HCT116 (cell line): ENCODE measurements around the gene FAM118B. TPM values are rescaled to one million over a fixed set of nuclear protein-coding genes. Genes with fewer than 3 reads are reported as not detected.

Source experiments
- ATAC-seq: fragments of 200-7000 bp; cut with Tn5 transposase; 2 replicates; pipeline ENCODE4 v1.9.1; 2020; ENCODE audit warnings: mild to moderate bottlenecking, moderate library complexity
- BruUV-seq: library from RNA; stranded (reverse); fragments of 400-500 nt; replicated peaks from 2 replicates; lab custom pipeline; 2021; lab: Mats Ljungman, UMichigan
- CTCF ChIA-PET: fragments of 300-600 bp; sonication (Branson Sonifier 250); formaldehyde crosslinking; loops from one replicate; lab custom pipeline; 2021; ENCODE audit warnings: antibody characterized with exemption; lab: Charles Lee
- POLR2A ChIA-PET: fragments of 300-600, 350-600 bp; sonication (Branson Sonifier 250); formaldehyde crosslinking; loops from one replicate; lab custom pipeline; 2021; ENCODE audit warnings: antibody characterized with exemption; lab: Charles Lee
- RAD21 ChIA-PET, 2 experiments: fragments of 300-600 bp; sonication (Branson Sonifier 250); formaldehyde crosslinking; loops; one replicate each; lab custom pipeline; 2023; ENCODE audit warnings: low total read pairs in 2 of 2; ENCODE audit not compliant: uncharacterized antibody in 2 of 2, unreplicated experiment in 2 of 2, low non-redundant PET in 1 of 2; lab: Charles Lee
- DNase-seq: peaks from one replicate; pipeline ENCODE4 v3.0.0-alpha.2; 2010; ENCODE audit warnings: low read depth, low spot score
- H2AFZ ChIP-seq: fragments of 200-600 bp; shearing (Covaris generic), sonication (generic); 2 replicates; pipeline ENCODE4 v1.6.1; 2017; ENCODE audit warnings: low read depth, mixed run types, mixed read lengths, antibody characterized with exemption, low read length; ENCODE audit not compliant: poor library complexity, severe bottlenecking
- H3K27ac ChIP-seq: 2 replicates; pipeline ENCODE4 v1.5.1; 2012; ENCODE audit warnings: low read depth, low read length
- H3K27me3 ChIP-seq: fragments of 200-600 bp; sonication (generic); 2 replicates; pipeline ENCODE4 v1.6.1; 2016; ENCODE audit warnings: mixed run types, low read length, mixed read lengths; ENCODE audit not compliant: insufficient read depth
- H3K36me3 ChIP-seq, 2 experiments: fragments of 200-500 bp in 1 of 2; fragments of 200-600 bp in 1 of 2; sonication (Bioruptor generic) in 1 of 2; sonication (generic) in 1 of 2; 2 replicates each; pipeline versions ENCODE4 v1.5.1 to v1.6.1; 2014 to 2016; ENCODE audit warnings: low read length in 2 of 2, inconsistent platforms in 1 of 2, mixed read lengths in 1 of 2, mixed run types in 1 of 2; ENCODE audit not compliant: insufficient read depth in 2 of 2, control insufficient read depth in 1 of 2
- H3K4me1 ChIP-seq, 2 experiments: fragments of 200-600 bp in 1 of 2; sonication (generic) in 1 of 2; 2 replicates each; pipeline versions ENCODE4 v1.5.1 to v1.6.1; 2012 to 2017; ENCODE audit warnings: low read length in 2 of 2, inconsistent platforms in 1 of 2, mild to moderate bottlenecking in 1 of 2, mixed read lengths in 1 of 2, mixed run types in 1 of 2, moderate library complexity in 1 of 2; ENCODE audit not compliant: insufficient read depth in 2 of 2, control insufficient read depth in 1 of 2
- H3K4me2 ChIP-seq: fragments of 200-600 bp; sonication (generic); 2 replicates; pipeline ENCODE4 v1.6.1; 2017; ENCODE audit warnings: mixed run types, low read length, mixed read lengths
- H3K4me3 ChIP-seq, 2 experiments: fragments of 200-600 bp in 1 of 2; sonication (generic) in 1 of 2; replicated peaks in 1 of 2; 2 replicates each; pipeline ENCODE4 v1.5.1; 2011 to 2016; ENCODE audit warnings: low read length in 2 of 2, control low read depth in 1 of 2, low read depth in 1 of 2, mild to moderate bottlenecking in 1 of 2, mixed read lengths in 1 of 2, mixed run types in 1 of 2
- H3K79me2 ChIP-seq: fragments of 200-600 bp; sonication (generic); 2 replicates; pipeline ENCODE4 v1.6.1; 2017; ENCODE audit warnings: mild to moderate bottlenecking, mixed run types, low read length, moderate library complexity, mixed read lengths; ENCODE audit not compliant: insufficient read depth
- H3K9ac ChIP-seq: fragments of 200-600 bp; sonication (generic); 2 replicates; pipeline ENCODE4 v1.6.1; 2016; ENCODE audit warnings: low read length, mixed read lengths
- H3K9me2 ChIP-seq: fragments of 200-600 bp; sonication (generic), shearing (Covaris generic); 2 replicates; pipeline ENCODE4 v1.6.1; 2017; ENCODE audit warnings: mixed run types, mild to moderate bottlenecking, moderate library complexity; ENCODE audit not compliant: insufficient read depth
- H3K9me3 ChIP-seq, 2 experiments: fragments of 200-500 bp in 1 of 2; fragments of 200-600 bp in 1 of 2; sonication (Bioruptor generic) in 1 of 2; sonication (generic) in 1 of 2; 2 replicates each; pipeline ENCODE4 v1.6.1; 2014 to 2017; ENCODE audit warnings: low read length in 2 of 2, mixed read lengths in 2 of 2, inconsistent platforms in 1 of 2, low read depth in 1 of 2, mild to moderate bottlenecking in 1 of 2, mixed run types in 1 of 2, moderate library complexity in 1 of 2; ENCODE audit not compliant: control insufficient read depth in 1 of 2, insufficient read depth in 1 of 2
- H4K20me1 ChIP-seq: fragments of 200-600 bp; sonication (generic), shearing (Covaris generic); 2 replicates; pipeline ENCODE4 v1.6.1; 2017; ENCODE audit warnings: mixed run types, mild to moderate bottlenecking, moderate library complexity; ENCODE audit not compliant: insufficient read depth
- CBX3 ChIP-seq: IDR thresholded peaks from 2 replicates; pipeline ENCODE4 v1.6.1; 2012; ENCODE audit warnings: low read depth
- CEBPB ChIP-seq: IDR thresholded peaks from 2 replicates; pipeline ENCODE4 v1.6.1; 2012; ENCODE audit warnings: low read depth
- EGR1 ChIP-seq: IDR thresholded peaks from 2 replicates; pipeline ENCODE4 v1.6.1; 2012; ENCODE audit warnings: low read depth
- ELF1 ChIP-seq: IDR thresholded peaks from 2 replicates; pipeline ENCODE4 v1.6.1; 2012; ENCODE audit warnings: low read depth, borderline replicate concordance
- EZH2 ChIP-seq: fragments of 200-600 bp; sonication (generic); IDR thresholded peaks from 2 replicates; pipeline ENCODE4 v1.6.1; 2017; ENCODE audit warnings: antibody characterized with exemption, mixed run types
- EZH2phosphoT487 ChIP-seq: fragments of 200-600 bp; IDR thresholded peaks from 2 replicates; pipeline ENCODE4 v1.6.1; 2018; ENCODE audit warnings: antibody characterized with exemption, borderline replicate concordance
- FOSL1 ChIP-seq: IDR thresholded peaks from 2 replicates; pipeline ENCODE4 v1.6.1; 2012; ENCODE audit warnings: low read depth
- POLR2A ChIP-seq: IDR thresholded peaks from 2 replicates; pipeline ENCODE4 v1.7.0; 2011; ENCODE audit warnings: borderline replicate concordance; ENCODE audit not compliant: insufficient read depth, insufficient read length; ENCODE audit errors: extremely low read depth
- SIN3A ChIP-seq: IDR thresholded peaks from 2 replicates; pipeline ENCODE4 v1.6.1; 2012; ENCODE audit warnings: low read depth
- SP1 ChIP-seq: IDR thresholded peaks from 2 replicates; pipeline ENCODE4 v1.6.1; 2012; ENCODE audit warnings: low read depth
- TCF7L2 ChIP-seq: IDR thresholded peaks from 2 replicates; pipeline ENCODE4 v1.7.0; 2011; ENCODE audit warnings: borderline replicate concordance, inconsistent platforms; ENCODE audit not compliant: insufficient read depth, insufficient read length; ENCODE audit errors: extremely low read depth
- ZFX ChIP-seq: fragments of 450-650 bp; IDR thresholded peaks from 2 replicates; pipeline ENCODE4 v1.6.1; 2017
- ZNF274 ChIP-seq: fragments of 200-500 bp; sonication (Bioruptor generic); IDR thresholded peaks from 2 replicates; pipeline ENCODE4 v1.6.1; 2014; ENCODE audit warnings: mild to moderate bottlenecking, low read depth, low read length, inconsistent platforms
- intact Hi-C: fragments of 100-400 bp; cut with micrococcal nuclease; formaldehyde crosslinking; loops from 2 replicates; pipeline ENCODE4 v1.10.0; 2022
- total RNA-seq: library from RNA; stranded (reverse); gene quantifications from one replicate; pipeline ENCODE4 v1.2.1, GENCODE V29; 2021; ENCODE audit not compliant: unreplicated experiment
- TF ChIP-seq, protein P1 (sequence below): IDR thresholded peaks from 2 replicates; pipeline ENCODE4 v1.6.1; 2012
- TF ChIP-seq, protein P2 (sequence below): IDR thresholded peaks from 2 replicates; pipeline ENCODE4 v1.6.1; 2012
- TF ChIP-seq, protein P3 (sequence below): IDR thresholded peaks from 2 replicates; pipeline ENCODE4 v1.6.1; 2011; ENCODE audit warnings: mild to moderate bottlenecking, low read length, moderate library complexity; ENCODE audit not compliant: insufficient replicate concordance; ENCODE audit errors: extremely low read depth
- TF ChIP-seq, protein P4 (sequence below), 3 experiments: fragments of 200-600 bp in 1 of 3; sonication (generic) in 1 of 3; IDR thresholded peaks in 2 of 3; conservative IDR thresholded peaks in 1 of 3; 2 replicates each; pipeline ENCODE4 v1.5.1; 2012 to 2017; ENCODE audit warnings: low read depth in 2 of 3, low read length in 2 of 3, antibody characterized with exemption in 1 of 3, borderline replicate concordance in 1 of 3, control low read depth in 1 of 3, mild to moderate bottlenecking in 1 of 3, mixed read lengths in 1 of 3, mixed run types in 1 of 3, moderate library complexity in 1 of 3; ENCODE audit not compliant: insufficient read depth in 1 of 3

The FAM118B gene
- total RNA-seq, 1 experiment from 2014 or later, result 12.8 TPM

DNA sequence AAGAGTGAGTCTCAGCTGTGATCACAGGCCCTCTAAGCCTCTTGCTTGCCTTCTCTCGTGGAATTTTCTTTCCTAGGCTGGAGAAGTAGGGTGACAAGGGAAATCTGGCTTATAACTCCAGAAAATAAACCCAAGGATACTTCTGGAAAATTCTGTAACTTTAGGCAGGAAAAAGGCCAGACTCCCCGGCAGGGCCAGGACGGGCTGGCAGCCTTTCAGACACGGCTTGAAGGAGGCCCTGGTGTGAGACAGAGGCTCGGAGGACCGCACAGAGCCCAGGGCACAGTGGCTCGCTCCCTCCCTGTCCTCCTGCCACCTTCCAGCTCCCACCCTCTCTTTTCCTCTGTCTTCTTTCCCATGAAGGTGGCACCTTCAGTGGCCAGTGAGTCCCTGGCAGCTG is 19.2 kb upstream of the FAM118B start:
- ATAC-seq (no peak), DNase-seq (no peak)
- RAD21 ChIA-PET, result no interaction called here
- Histone ChIP-seq H3K9ac (no peak overlapping the region), H3K4me2 (no peak overlapping the region), H3K4me3 (no peak overlapping the region), H3K9me2 (no peaks in the 10 kb centered on the region), H3K36me3 (peaks cover 0 to 18% of the 10 kb centered on the region in 2 experiments; a peak in 2 of 4 replicates), H2AFZ (no peak overlapping the region), H3K4me1 (no peaks in the 10 kb centered on the region), H3K27ac (no peak overlapping the region), H4K20me1 (no peaks in the 10 kb centered on the region), H3K9me3 (peaks cover 0 to 3% of the 10 kb centered on the region in 2 experiments; a peak in 1 of 4 replicates), H3K79me2 (peaks cover 3% of the 10 kb centered on the region; the same call in 1 of the 2 replicates), H3K27me3 (no peaks in the 10 kb centered on the region)
- no TSS peak for BruUV-seq
- POLR2A ChIA-PET, result no interaction called here
- intact Hi-C loops, result no loop called here
- TF ChIP-seq, protein P1, sequence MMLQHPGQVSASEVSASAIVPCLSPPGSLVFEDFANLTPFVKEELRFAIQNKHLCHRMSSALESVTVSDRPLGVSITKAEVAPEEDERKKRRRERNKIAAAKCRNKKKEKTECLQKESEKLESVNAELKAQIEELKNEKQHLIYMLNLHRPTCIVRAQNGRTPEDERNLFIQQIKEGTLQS, result no peak
- TF ChIP-seq EZH2 (no peak), ZFX (no peak), CBX3 (no peak), EGR1 (no peak), ELF1 (no peak), SP1 (no peak), FOSL1 (no peak), POLR2A (no peak), SIN3A (no peak), ZNF274 (no peak), TCF7L2 (no peak), CEBPB (no peak), EZH2phosphoT487 (no peak)
- TF ChIP-seq, protein P2, sequence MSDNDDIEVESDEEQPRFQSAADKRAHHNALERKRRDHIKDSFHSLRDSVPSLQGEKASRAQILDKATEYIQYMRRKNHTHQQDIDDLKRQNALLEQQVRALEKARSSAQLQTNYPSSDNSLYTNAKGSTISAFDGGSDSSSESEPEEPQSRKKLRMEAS, result no peak
- TF ChIP-seq, protein P3, sequence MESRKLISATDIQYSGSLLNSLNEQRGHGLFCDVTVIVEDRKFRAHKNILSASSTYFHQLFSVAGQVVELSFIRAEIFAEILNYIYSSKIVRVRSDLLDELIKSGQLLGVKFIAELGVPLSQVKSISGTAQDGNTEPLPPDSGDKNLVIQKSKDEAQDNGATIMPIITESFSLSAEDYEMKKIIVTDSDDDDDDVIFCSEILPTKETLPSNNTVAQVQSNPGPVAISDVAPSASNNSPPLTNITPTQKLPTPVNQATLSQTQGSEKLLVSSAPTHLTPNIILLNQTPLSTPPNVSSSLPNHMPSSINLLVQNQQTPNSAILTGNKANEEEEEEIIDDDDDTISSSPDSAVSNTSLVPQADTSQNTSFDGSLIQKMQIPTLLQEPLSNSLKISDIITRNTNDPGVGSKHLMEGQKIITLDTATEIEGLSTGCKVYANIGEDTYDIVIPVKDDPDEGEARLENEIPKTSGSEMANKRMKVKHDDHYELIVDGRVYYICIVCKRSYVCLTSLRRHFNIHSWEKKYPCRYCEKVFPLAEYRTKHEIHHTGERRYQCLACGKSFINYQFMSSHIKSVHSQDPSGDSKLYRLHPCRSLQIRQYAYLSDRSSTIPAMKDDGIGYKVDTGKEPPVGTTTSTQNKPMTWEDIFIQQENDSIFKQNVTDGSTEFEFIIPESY, result no peak
- TF ChIP-seq, protein P4, sequence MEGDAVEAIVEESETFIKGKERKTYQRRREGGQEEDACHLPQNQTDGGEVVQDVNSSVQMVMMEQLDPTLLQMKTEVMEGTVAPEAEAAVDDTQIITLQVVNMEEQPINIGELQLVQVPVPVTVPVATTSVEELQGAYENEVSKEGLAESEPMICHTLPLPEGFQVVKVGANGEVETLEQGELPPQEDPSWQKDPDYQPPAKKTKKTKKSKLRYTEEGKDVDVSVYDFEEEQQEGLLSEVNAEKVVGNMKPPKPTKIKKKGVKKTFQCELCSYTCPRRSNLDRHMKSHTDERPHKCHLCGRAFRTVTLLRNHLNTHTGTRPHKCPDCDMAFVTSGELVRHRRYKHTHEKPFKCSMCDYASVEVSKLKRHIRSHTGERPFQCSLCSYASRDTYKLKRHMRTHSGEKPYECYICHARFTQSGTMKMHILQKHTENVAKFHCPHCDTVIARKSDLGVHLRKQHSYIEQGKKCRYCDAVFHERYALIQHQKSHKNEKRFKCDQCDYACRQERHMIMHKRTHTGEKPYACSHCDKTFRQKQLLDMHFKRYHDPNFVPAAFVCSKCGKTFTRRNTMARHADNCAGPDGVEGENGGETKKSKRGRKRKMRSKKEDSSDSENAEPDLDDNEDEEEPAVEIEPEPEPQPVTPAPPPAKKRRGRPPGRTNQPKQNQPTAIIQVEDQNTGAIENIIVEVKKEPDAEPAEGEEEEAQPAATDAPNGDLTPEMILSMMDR (IDR thresholded peaks at IDR 0.05 in 2 of 3, conservative IDR thresholded peaks at IDR 0.05 in 1 of 3; ENCODE audit: borderline replicate concordance in 1 of 3, insufficient read depth in 1 of 3, low read depth in 2 of 3, low read length in 2 of 3), result no peak
- CTCF ChIA-PET, result interaction anchor here (2.3 kb wide), 1 partner anchor 269 kb away, joined by 8 read pairs; no protein-coding TSS in a partner anchor
